K562 (cell line): Measurements from ENCODE around the gene SPATA31A6.
"Not testable (repeated sequence)": the region's sequence is repeated elsewhere in the genome, so short reads cannot be mapped to it uniquely, and the experiment has no call there.

Source experiments
- CSDE1 ChIP-seq, 2 experiments: fragments of 450-650 bp; IDR thresholded peaks; 2 replicates each; pipeline ENCODE4 v1.6.1; 2016; ENCODE audit warnings: mild to moderate bottlenecking in 1 of 2
- ELF4 ChIP-seq: fragments of 450-650 bp; formaldehyde crosslinking; IDR thresholded peaks from 2 replicates; pipeline ENCODE4 v1.4.0; 2022; ENCODE audit warnings: missing genetic modification characterization
- EP300 ChIP-seq: IDR thresholded peaks from 2 replicates; pipeline ENCODE4 v1.6.1; 2012; ENCODE audit warnings: low read length, improper control_type of control experiment
- FOXP1 ChIP-seq: sonication (generic); formaldehyde crosslinking; IDR thresholded peaks from 2 replicates; pipeline ENCODE4 v1.8.0; 2022; ENCODE audit warnings: mild to moderate bottlenecking, missing genetic modification reagents
- GABPA ChIP-seq: fragments of 200-800 bp; sonication (Bioruptor generic); conservative IDR thresholded peaks from 2 replicates; pipeline ENCODE4 v1.6.1; 2016; ENCODE audit warnings: low read depth, missing genetic modification characterization, missing compliant biosample characterization
- KLF16 ChIP-seq: IDR thresholded peaks from 2 replicates; pipeline ENCODE4 v1.6.1; 2016; ENCODE audit warnings: antibody characterized with exemption
- MEF2D ChIP-seq: conservative IDR thresholded peaks from 2 replicates; pipeline ENCODE4 v1.6.1; 2016; ENCODE audit warnings: low read depth, missing genetic modification characterization, missing compliant biosample characterization
- RAD21 ChIP-seq, 2 experiments: fragments of 250-450 bp in 1 of 2; fragments of 450-650 bp in 1 of 2; sonication (Bioruptor Pico) in 1 of 2; formaldehyde crosslinking in 1 of 2; IDR thresholded peaks in 1 of 2; conservative IDR thresholded peaks in 1 of 2; 2 replicates each; pipeline versions ENCODE4 v1.4.0 to v1.8.0; 2020 to 2022; ENCODE audit warnings: mild to moderate bottlenecking in 2 of 2, moderate library complexity in 1 of 2
- SMAD3 ChIP-seq: fragments of 450-650 bp; formaldehyde crosslinking; conservative IDR thresholded peaks from 2 replicates; pipeline ENCODE4 v1.4.0; 2020; ENCODE audit warnings: mild to moderate bottlenecking
- ZNF232 ChIP-seq: sonication (generic); formaldehyde crosslinking; IDR thresholded peaks from 2 replicates; pipeline ENCODE4 v1.8.0; 2022; ENCODE audit warnings: mild to moderate bottlenecking, missing genetic modification reagents
- TF ChIP-seq, protein P1 (sequence below), 3 experiments: IDR thresholded peaks in 2 of 3; conservative IDR thresholded peaks in 1 of 3; 2 replicates each; pipeline ENCODE4 v1.5.1; 2011 to 2012; ENCODE audit warnings: low read length in 3 of 3, mild to moderate bottlenecking in 3 of 3, control low read depth in 2 of 3, improper control_type of control experiment in 1 of 3, inconsistent platforms in 1 of 3, low read depth in 1 of 3, mixed read lengths in 1 of 3, moderate library complexity in 1 of 3; ENCODE audit not compliant: insufficient read depth in 2 of 3
- TF ChIP-seq, protein P2 (sequence below), 2 experiments: fragments of 450-650 bp; IDR thresholded peaks; 2 replicates each; pipeline ENCODE4 v1.6.1; 2016
- TF ChIP-seq, protein P3 (sequence below), 2 experiments: fragments of 450-650 bp in 1 of 2; sonication (generic) in 1 of 2; formaldehyde crosslinking in 1 of 2; IDR thresholded peaks in 1 of 2; conservative IDR thresholded peaks in 1 of 2; 2 replicates each; pipeline versions ENCODE4 v1.6.1 to v1.8.1; 2016 to 2023; ENCODE audit warnings: mild to moderate bottlenecking in 2 of 2, moderate library complexity in 2 of 2, inconsistent platforms in 1 of 2, missing genetic modification reagents in 1 of 2

GRCh38 chr9:42160299-42160698 is 23.2 kb upstream of the SPATA31A6 start:
- TF ChIP-seq EP300; SMAD3 (CRISPR knock-in tag); CSDE1 (IDR thresholded peaks at IDR 0.05); GABPA (tag); FOXP1 (CRISPR knock-in tag); ELF4 (CRISPR knock-in tag); KLF16; MEF2D (tag); ZNF232 (CRISPR knock-in tag): not testable (repeated sequence)
- peak in 1 of 2 experiments; percentile 6; a peak in 1 of 4 replicates for TF ChIP-seq RAD21 (CRISPR knock-in tag; conservative IDR thresholded peaks at IDR 0.05 in 1 of 2, IDR thresholded peaks at IDR 0.05 in 1 of 2)
- TF ChIP-seq, protein P1, sequence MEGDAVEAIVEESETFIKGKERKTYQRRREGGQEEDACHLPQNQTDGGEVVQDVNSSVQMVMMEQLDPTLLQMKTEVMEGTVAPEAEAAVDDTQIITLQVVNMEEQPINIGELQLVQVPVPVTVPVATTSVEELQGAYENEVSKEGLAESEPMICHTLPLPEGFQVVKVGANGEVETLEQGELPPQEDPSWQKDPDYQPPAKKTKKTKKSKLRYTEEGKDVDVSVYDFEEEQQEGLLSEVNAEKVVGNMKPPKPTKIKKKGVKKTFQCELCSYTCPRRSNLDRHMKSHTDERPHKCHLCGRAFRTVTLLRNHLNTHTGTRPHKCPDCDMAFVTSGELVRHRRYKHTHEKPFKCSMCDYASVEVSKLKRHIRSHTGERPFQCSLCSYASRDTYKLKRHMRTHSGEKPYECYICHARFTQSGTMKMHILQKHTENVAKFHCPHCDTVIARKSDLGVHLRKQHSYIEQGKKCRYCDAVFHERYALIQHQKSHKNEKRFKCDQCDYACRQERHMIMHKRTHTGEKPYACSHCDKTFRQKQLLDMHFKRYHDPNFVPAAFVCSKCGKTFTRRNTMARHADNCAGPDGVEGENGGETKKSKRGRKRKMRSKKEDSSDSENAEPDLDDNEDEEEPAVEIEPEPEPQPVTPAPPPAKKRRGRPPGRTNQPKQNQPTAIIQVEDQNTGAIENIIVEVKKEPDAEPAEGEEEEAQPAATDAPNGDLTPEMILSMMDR (IDR thresholded peaks at IDR 0.05 in 2 of 3, conservative IDR thresholded peaks at IDR 0.05 in 1 of 3; ENCODE audit: insufficient read depth in 2 of 3, low read depth in 1 of 3, low read length in 3 of 3), result peak in 1 of 3 experiments; percentile 14; a peak in 2 of 6 replicates
- TF ChIP-seq, protein P2, sequence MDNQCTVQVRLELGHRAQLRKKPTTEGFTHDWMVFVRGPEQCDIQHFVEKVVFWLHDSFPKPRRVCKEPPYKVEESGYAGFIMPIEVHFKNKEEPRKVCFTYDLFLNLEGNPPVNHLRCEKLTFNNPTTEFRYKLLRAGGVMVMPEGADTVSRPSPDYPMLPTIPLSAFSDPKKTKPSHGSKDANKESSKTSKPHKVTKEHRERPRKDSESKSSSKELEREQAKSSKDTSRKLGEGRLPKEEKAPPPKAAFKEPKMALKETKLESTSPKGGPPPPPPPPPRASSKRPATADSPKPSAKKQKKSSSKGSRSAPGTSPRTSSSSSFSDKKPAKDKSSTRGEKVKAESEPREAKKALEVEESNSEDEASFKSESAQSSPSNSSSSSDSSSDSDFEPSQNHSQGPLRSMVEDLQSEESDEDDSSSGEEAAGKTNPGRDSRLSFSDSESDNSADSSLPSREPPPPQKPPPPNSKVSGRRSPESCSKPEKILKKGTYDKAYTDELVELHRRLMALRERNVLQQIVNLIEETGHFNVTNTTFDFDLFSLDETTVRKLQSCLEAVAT (IDR thresholded peaks at IDR 0.05), result not testable (repeated sequence)
- TF ChIP-seq, protein P3, sequence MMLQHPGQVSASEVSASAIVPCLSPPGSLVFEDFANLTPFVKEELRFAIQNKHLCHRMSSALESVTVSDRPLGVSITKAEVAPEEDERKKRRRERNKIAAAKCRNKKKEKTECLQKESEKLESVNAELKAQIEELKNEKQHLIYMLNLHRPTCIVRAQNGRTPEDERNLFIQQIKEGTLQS (IDR thresholded peaks at IDR 0.05), result not testable (repeated sequence)
- TF ChIP-seq, protein P3 (CRISPR knock-in tag; conservative IDR thresholded peaks at IDR 0.05), result not testable (repeated sequence)
